Stimulated activated CD4-positive, alpha-beta T cell treated with anti-CD3 and anti-CD28 coated beads, Interleukin-1b, Interleukin-23, amount 100 ng/mL, for 4 hours (primary cell): ENCODE results near the gene DHX35.
A peak's percentile ranks its signal among the peaks of the same experiment; 100 is the strongest.

Source experiments
- DNase-seq, 2 donors: peaks; one replicate each; pipeline ENCODE4 v3.0.0-alpha.2; 2020; ENCODE audit warnings: low read depth in 2 of 2

The DHX35 gene

GRCh38 chr20:39021748-39022147, 59.6 kb downstream of the DHX35 start:
- DNase-seq: no peak

- DNase-seq: no peak
Observed at GRCh38 chr20:39025883-39026282, 63.7 kb downstream of the DHX35 start.

GRCh38 chr20:39029364-39029763, 67.2 kb downstream of the DHX35 start:
- no peak for DNase-seq

GRCh38 chr20:39032997-39033396, 70.9 kb downstream of the DHX35 start:
- DNase-seq: no peak

- DNase-seq: no peak
Observed at GRCh38 chr20:39036011-39036410, 73.9 kb downstream of the DHX35 start.

- DNase-seq: no peak
Observed at GRCh38 chr20:39036851-39037250, 74.7 kb downstream of the DHX35 start.

- no peak for DNase-seq
Observed at GRCh38 chr20:39038047-39038446, 75.9 kb downstream of the DHX35 start.

- DNase-seq: no peak
Observed at GRCh38 chr20:39038495-39038894, 76.4 kb downstream of the DHX35 start.

GRCh38 chr20:39039261-39039660, 77.1 kb downstream of the DHX35 start:
- DNase-seq: no peak

- no peak for DNase-seq
Observed at GRCh38 chr20:39040116-39040515, 78.0 kb downstream of the DHX35 start.

- no peak for DNase-seq
Observed at GRCh38 chr20:39041067-39041466, 78.9 kb downstream of the DHX35 start.

- DNase-seq: no peak
Observed at GRCh38 chr20:39042279-39043150, 80.4 kb downstream of the DHX35 start.

GRCh38 chr20:39044501-39044900, 82.4 kb downstream of the DHX35 start:
- no peak for DNase-seq

GRCh38 chr20:39045676-39046075, 83.5 kb downstream of the DHX35 start:
- no peak for DNase-seq

- no peak for DNase-seq
Observed at GRCh38 chr20:39047417-39047985, 85.4 kb downstream of the DHX35 start.

GRCh38 chr20:39048000-39048696, 86.0 kb downstream of the DHX35 start:
- peak; percentile 52 to 60 for DNase-seq

- DNase-seq: no peak
Observed at GRCh38 chr20:39049148-39049547, 87.0 kb downstream of the DHX35 start.

- peak; percentile 71 to 77 for DNase-seq
Observed at GRCh38 chr20:39049684-39050554, 87.8 kb downstream of the DHX35 start.

GRCh38 chr20:39050555-39050902, 88.4 kb downstream of the DHX35 start:
- DNase-seq: no peak

- no peak for DNase-seq
Observed at GRCh38 chr20:39052676-39053075, 90.5 kb downstream of the DHX35 start.

- DNase-seq: no peak
Observed at GRCh38 chr20:39057143-39057542, 95.0 kb downstream of the DHX35 start.

GRCh38 chr20:39057911-39058310, 95.8 kb downstream of the DHX35 start:
- no peak for DNase-seq
